HG02943 (cell line): ENCODE results near the gene CRADD.
"Not testable (repeated sequence)": the region's sequence is repeated elsewhere in the genome, so short reads cannot be mapped to it uniquely, and the experiment has no call there.

Experiments
- ATAC-seq: cut with Tn5 transposase; IDR thresholded peaks from one replicate; pipeline ENCODE4 v1.9.1; 2021; ENCODE audit warnings: mild to moderate bottlenecking, low read depth, moderate library complexity; ENCODE audit not compliant: unreplicated experiment

The CRADD gene

DNA sequence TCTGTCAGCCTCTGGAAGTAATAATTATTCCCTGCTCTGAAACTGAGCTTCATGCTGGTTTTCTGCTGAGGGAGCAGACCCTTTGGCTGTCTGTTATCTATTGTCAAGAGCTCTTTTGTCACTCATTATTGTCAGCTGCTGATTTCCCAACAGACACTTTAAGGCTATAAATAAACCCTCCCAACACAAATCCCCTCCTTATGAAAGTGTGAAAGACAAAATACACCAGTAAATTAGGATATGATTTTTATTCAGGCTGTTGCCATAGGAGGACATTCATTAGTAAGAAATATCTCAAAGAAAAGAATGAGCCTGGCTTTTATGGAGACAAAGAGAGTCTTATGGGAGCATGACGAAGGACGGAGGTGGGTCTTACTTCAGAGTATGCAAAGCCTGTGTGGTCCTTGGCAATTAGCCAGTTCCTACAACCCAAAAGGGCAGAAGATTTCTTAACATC is 180.8 kb downstream of the CRADD start:
- ATAC-seq, result no peak

DNA sequence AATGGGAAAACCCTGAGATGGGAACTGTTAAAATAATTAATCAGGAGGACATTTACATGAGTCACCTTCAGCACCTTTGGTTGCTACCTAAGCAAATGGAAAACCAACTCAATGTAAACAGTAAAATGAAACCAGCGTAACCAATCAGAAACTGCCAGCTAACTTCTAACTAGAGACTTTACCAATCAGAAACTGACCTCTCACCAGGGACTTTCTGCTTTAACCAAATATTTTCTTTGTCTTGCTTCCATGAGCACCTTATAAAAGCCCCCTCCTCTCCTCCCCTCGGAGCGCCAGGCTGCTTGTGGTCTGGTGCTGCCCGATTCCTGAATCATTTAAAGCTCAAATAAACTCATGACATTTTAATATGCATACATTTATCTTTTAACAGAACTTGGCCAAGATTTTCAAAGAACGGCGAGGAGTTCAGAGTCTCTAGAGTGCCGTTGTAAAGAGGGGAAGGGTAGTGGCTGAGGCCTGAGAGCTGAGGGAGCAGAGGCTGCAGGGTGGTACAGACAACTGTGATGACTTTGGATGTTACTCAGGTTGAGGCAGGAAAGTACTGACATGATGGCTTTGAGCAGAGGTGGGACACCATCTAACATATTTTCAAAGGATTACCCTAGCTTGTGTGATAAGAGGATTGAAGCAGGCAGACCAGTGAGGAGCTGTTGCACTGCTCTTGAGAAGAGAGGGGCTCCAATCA is 183.6 kb downstream of the CRADD start:
- no peak for ATAC-seq

DNA sequence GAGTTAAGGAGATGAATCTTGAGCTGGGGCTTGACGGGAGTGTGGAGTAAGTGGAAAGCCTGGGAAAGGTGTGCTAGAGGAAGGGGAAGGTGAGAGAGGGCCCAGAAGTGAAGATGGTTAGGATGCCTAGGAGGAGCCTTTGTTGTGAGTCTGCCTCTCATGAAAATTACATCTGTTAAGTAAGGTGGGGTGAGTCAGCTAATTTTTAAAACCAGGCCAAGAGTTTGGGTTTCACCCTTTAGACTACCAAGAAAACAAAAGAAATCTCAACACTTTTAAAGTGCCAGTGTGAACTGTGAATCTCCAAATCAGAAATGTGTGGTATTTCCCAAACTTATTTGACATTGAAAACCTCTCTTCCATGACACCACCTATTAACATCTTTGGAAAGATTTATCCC is 185.2 kb downstream of the CRADD start:
- no peak for ATAC-seq

DNA sequence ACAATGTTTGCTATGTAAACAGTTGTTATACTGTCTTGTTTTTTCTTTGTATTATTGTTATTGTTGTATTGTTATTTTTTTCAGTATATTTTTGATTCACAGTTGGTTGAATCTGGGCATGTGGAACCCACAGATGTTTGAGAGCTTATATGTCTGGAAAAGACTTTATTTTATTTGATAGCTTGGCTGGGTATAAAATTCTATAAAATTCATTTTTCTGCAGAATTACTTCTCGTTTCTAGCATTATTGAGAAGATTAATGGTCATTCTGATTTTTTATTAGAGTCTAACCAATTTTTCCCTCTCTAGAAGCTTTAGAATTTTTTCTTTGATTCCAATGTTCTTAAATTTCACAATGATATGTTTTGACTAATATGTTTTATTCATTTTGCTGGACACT is 188.6 kb downstream of the CRADD start:
- ATAC-seq, result no peak

DNA sequence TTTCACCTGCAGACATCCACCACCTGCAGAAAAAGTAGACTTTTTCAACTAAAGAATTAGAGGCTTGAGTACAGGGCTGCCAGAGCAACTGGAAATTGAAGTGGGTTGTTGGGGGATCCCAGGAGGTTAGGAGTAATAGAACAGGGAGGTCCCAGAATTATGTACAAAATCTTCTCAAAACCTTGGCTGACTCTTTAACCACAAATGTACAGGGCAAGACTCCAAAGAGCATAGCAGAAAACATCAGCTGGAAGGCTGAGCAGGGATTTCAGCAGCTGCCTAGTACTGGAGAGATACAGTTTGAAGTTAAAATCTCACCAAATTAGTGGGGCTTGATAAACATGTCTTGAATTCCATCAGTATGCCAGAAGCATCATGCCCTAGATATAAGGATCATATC is 191.6 kb downstream of the CRADD start:
- no peak for ATAC-seq

DNA sequence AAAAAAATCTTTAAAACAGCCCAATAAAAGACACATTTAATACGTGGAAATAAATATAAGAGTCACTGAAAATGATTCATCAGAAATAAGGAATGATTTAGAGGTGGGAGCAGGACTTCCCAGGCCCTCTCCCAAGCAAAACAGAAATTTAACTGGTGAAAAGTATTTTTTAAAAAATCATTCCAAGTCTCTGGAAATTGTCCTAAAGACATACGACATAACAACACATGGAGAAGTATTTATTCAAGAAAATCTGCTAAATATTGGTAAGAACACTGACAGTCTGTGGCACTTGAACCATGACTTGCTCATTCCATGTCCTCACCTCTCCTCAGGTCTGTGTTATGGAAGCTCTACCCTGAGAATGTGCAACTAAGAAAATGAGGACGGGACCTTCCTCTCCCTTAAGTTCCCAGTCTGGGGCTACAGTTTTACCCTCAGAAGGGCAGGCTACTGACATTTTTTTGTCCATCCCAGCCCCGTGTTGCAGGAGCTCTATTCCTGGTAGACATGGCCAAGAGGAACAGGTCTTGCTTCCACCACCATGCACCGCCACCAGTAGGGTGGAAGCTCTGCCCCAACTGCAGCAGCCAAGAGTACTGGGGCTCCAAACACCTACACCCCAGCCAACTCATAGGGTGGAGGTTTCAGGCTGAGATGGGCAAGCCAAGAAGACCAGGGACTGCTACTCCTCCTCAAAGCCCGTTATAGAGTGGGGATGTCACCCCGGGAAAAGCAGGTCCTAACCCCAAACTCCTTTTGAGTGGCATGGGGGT is 193.0 kb downstream of the CRADD start:
- no peak for ATAC-seq

DNA sequence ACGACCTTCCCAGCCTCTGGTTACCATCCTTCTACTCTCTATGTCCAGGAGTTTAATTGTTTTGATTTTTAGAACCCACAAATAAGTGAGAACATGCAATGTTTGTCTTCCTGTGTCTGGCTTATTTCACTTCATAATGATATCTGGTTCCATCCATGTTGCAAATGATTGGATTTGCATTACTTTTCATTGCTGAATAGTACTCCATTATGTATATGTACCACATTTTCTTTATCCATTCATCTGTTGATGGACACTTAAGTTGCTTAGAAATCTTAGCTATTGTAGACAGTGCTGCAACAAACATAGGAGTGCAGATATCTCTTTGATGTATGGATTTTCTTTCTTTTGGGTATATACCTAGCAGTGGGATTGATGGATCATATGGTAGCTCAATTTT is 194.4 kb downstream of the CRADD start:
- not testable (repeated sequence) for ATAC-seq

DNA sequence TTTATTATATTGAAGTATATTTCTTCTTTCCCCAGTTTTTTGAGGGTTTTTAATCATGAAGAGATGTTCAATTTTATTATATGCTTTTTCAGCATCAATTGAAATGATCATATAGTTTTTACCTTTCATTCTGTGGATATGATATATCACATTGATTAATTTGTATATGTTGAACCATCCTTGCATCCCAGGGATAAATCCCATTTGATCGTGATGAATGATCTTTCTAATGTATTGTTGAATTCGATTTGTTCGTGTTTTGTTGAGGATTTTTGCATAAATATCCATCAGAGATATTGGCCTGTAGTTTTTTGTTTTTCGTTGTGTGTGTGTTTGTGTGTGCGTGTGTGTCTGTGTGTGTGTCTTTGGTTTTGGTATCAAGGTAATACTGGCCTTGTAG is 196.4 kb downstream of the CRADD start:
- ATAC-seq, result no peak

DNA sequence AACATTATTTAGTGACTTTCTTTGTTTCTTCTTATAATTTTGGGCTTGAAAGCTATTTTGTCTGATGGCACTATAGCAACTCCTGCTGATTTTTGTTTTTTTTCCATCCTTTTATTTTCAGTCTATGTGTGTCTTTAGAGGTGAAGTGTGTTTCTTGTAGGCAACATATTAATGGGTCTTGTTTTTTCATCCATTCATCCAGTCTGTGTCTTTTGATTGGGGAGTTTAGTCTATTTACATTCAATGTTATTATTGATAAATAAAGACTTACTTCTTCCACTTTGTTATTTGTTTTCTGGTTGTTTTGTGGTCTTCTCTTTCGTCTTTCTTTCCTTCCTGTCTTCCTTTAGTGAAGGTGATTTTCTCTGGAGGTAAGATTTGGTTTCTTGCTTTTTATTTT is 198.0 kb downstream of the CRADD start:
- no peak for ATAC-seq

DNA sequence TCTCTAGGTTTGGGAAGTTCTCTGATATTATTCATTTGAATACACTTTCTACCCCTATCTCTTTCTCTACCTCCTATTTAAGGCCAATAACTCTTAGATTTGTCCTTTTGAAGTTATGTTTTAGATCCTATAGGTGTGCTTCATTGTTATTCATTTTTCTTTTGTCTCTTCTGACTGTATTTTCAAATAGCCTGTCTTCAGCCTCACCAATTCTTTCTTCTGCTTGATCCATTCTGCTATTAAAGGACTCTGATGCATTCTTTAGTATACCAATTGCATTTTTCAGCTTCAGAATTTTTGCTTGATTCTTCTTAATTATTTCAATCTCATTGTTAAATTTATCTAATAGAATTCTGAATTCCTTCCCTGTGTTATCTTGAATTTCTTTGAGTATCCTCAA is 199.2 kb downstream of the CRADD start:
- no peak for ATAC-seq

DNA sequence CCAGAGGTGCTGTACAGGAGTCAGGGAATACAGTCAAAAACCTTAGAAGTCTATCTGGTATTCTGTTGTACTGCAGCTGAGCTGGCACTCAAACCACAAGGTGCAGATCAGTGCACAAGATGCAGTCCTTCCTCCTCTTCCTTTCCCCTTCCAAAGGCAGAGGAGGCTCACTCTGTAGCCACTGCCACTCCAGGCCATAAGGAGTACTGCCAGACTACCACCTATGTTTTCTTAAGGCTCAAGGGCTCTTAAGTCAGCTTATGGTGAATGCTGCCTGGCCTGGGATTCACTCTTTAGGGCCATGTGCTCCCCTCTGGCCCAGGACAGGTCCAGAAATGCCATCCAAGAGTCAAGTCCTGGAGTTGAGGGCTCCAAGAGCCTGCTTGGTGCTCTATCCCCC is 200.3 kb downstream of the CRADD start:
- ATAC-seq, result no peak

DNA sequence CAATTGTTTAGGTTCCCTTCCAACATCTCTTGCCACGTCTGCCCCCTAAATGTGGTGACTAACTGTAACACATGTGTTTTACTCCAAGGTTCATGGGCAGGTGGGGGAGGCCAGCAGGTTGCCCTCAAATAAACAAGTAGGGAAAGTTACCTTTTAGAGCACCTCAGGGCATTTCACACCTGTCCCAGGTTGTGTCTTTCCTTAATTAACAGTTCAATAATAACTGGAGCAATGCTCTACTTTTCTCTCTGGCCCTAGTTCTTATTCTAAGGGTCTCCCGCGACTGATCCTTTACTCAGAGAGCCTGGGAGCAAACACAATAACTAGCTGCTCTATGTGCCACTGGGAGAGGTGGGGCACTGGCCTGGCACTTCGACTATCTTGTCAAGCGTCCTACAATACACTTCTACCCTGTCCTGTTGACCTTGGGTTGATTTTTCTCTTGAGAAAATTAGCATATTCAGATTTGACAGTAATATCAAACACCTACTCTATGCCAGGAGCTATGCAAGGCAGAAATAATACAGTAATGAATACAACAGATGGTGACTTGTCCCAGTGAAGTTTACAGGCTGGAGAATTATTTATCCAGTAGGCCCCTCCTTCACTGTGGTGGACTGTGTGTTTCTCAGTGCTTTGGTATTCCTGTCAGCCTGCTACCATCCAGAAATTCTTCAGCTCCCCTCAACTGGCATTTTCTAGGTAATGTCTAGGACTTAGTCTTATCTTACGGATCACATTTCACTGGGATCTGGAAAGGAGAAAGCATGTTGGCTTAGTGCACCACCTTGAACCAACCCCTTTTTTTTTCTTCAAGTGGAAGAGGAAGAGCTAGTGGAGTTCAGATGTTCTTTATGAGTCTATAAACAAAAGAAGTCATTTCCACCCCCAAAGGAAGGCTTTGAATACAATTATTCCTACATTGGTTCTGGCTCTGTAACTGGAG is 202.6 kb downstream of the CRADD start:
- ATAC-seq, result no peak

DNA sequence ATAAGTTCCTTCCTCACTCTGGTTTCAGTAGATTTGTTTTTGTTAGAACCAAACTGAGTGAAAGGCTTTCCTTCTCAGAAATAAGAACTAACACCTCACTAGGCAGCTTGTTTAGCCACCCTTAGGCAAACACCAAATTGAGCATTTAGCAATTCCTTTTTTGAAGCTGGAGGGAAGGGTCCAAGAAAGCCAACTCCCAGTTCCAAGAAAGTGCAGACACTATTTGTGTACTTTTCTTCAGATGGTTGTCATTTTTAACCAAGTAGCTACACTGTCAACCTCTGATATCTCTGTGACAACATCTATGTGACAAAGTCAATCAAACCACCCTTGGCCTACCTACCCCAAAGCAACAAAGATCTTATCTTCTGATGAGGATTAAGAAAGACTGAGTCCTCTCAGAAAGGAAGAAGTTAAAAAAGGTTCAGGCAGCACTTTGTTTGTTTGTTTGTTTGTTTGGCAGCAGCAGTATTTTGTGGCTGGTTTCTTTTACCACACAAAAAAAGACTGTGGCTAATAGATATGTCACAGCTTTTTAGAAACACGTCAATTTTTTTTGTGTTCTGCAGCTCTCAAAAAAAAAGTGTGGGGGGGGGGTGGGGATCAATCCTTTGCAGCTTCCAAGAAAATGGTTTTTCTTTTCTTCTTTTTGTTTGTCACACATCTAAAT is 203.8 kb downstream of the CRADD start:
- no peak for ATAC-seq

DNA sequence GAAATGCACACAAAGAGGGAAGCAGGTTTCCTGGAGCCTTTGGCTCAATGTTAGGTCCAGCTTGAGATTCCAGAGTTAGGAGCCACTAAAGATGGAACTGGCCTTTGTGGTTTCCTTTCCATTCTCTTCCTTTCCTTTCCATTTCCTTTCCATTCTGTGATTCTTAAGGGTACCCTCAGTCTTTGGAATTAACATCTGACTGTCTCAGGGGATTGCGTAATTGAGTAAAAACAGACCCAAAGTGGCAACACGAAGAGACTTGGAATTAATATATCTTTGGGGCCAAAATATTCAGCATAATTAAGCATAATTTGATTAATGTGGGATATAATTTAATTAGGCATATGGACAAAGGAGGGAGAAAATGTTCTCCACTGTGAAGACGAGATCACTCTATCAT is 205.6 kb downstream of the CRADD start:
- no peak for ATAC-seq

DNA sequence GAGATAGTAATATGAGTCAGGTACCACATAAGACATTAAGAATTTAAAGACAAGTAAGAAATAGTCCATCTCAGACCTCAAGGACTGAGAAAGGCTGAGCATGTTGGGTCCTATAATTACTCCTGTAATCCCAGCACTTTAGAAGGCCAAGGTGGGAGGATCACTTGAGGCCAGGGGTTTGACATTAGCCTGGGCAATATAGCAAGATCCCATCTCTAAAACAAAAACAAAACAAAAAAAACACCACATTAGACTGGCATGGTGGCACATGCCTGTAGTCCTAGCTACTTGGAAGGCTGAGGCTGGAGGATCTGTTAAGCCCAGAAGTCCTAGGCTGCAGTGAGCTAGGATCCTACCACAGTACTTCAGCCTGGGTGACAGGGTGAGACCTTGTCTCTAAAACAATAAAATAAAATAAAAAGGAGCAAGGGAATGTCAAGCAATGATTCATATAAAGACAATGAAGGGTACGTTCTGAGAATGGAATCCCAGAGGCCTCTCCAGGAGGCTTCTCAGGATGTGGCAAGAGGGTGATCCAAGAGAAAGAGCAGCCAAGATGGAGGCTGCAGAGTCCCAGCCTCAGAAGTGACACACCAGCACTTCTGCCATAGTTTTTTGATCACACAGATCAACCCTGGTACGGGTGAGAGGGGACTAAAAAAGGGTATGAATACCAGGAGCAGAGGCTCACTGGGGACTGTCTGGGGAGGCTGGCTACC is 206.4 kb downstream of the CRADD start:
- ATAC-seq, result no peak

DNA sequence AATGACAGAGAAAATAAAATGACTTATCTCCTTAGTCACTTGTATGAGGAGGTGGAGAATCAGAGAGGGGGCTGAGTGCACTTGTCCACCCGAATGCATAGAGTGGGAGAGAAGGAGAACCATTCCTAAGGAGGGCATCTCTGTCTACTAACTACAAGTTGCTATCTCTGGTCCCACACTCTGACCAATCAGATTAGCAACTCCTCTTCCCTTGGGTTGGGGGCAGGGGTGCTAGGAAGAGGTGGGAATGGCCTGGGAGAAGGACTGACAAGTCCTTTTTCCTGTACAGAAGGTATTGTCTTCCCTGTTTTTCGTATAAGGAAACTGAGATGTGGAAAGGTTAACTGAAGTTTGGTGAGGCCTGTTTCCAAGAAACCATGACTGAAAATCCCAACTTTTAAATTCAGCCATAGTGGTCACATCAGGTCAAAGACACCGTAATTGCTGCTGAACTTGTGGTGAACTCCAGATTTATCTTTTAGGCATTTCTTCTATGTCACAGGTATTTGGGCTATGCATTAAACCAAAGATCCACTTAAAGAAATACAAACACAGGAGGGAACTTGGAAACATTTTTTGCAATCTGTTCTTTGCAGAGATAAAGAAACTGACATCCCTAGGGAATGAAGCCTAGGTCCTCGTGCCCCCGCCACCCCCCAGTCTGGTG is 207.8 kb downstream of the CRADD start:
- ATAC-seq, result no peak

DNA sequence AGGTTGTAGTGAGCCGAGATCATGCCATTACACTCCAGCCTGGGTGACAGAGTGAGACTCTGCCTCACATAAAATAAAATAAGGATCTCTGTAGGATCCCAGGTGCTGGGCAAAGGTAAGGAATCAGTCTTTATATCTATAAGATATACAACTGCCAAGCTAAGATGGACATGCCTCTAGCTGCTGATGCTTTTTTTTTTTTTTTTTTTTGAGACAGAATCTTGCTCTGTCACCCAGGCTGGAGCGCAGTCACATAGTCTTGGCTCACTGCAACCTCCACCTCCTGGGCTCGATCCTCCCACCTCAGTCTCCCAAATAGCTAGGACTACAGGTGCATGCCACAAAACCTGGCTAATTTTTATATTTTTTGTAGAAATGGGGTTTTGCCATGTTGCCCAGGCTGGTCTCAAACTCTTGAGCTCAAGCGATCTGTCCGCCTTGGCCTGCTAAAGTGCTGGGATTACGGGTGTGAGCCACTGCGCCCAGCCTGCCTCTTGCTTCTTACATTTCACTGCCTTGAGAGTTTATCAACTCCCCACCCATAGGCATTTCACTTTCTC is 208.9 kb downstream of the CRADD start:
- not testable (repeated sequence) for ATAC-seq

DNA sequence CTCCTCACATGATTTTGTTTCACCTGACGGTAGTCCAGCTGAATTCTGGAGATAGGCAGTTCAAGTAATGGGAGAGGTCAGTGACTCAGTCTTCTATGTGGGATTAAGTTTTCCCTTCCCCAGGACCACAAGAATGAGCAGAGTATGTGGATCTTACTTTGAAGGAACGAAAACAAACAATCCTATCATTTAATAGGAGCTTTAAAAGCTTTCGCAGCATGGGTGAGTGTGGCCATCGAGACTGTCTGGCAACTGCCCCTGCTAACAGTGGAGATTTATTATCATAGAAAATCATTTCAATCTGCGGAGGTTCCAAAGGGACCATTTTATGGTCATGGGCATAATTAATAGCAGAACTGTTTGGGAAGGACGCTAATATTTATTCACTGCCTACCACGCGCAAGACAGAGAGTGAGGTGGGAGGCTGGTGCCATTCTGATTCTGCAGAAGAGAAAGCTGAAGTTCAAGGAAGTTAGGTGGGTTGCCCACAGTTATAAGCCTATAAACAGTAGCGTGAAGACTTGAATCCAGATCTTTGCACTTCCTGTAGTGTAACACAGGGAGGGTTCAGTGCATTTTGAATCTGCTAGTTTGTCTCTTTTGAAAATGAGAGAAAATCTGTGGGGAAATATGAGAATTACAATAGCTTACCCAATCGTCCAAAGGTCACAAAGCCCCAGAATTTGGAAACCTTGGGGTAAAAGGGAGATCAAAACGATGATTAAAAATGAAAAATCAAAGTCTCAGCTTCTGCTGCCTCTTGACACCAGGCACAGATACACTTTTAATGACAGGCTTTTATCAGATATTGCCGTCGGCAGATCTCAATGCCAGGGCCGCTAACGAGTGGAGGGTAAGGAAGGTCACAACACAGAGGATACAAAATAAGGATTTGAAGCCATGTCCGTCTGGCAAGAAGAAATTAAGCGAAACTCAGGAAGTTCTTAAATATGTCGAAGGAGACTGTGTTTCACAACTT is 209.6 kb downstream of the CRADD start:
- no peak for ATAC-seq
